Esophagus muscularis mucosa (tissue), 4 donors: ENCODE results near the gene EXOSC5. TPM values are rescaled to one million over a fixed set of nuclear protein-coding genes. Genes with fewer than 3 reads are reported as not detected.

Experiments
- DNase-seq: peaks from one replicate; pipeline ENCODE4 v3.0.0-alpha.2; 2017; ENCODE audit errors: extremely low spot score
- H3K27ac ChIP-seq, 4 donors: fragments of 200-600 bp; sonication (generic); replicated peaks in 1 of 4; 1 replicate in 3 of 4; 2 replicates in 1 of 4; pipeline ENCODE4 v1.5.1; 2016 to 2019; ENCODE audit warnings: mild to moderate bottlenecking in 1 of 4
- H3K27me3 ChIP-seq, 4 donors: fragments of 200-600 bp; sonication (generic); one replicate each; pipeline versions ENCODE4 v1.5.1 to v1.6.0; 2016 to 2019
- H3K36me3 ChIP-seq, 4 donors: fragments of 200-600 bp; sonication (generic); one replicate each; pipeline ENCODE4 v1.5.1; 2016 to 2019
- H3K4me1 ChIP-seq, 4 donors: fragments of 200-600 bp; sonication (generic); one replicate each; pipeline ENCODE4 v1.5.1; 2016 to 2019
- H3K4me3 ChIP-seq, 4 donors: fragments of 200-600 bp; sonication (generic); 1 replicate in 2 of 4; 2 replicates in 2 of 4; pipeline ENCODE4 v1.5.1; 2016 to 2019; ENCODE audit warnings: mild to moderate bottlenecking in 4 of 4, moderate library complexity in 1 of 4
- H3K9me3 ChIP-seq, 4 donors: fragments of 200-600 bp; sonication (generic); 1 replicate in 3 of 4; 2 replicates in 1 of 4; pipeline ENCODE4 v1.5.1; 2016 to 2019
- CTCF ChIP-seq, 3 experiments: fragments of 200-600 bp in 2 of 3; fragments of 450-650 bp in 1 of 3; sonication (generic) in 2 of 3; IDR thresholded peaks; one replicate each; pipeline ENCODE4 v1.5.1; 2017 to 2019; ENCODE audit warnings: antibody characterized with exemption in 3 of 3, mild to moderate bottlenecking in 2 of 3, moderate library complexity in 1 of 3
- EP300 ChIP-seq: sonication (generic); formaldehyde crosslinking; IDR thresholded peaks from one replicate; pipeline ENCODE4 v1.6.1; 2017; ENCODE audit warnings: antibody characterized with exemption
- POLR2A ChIP-seq: fragments of 450-650 bp; IDR thresholded peaks from one replicate; pipeline ENCODE4 v1.6.1; 2017; ENCODE audit warnings: antibody characterized with exemption, moderate library complexity, mild to moderate bottlenecking, low read depth
- POLR2AphosphoS5 ChIP-seq, 2 donors: sonication (generic); formaldehyde crosslinking; IDR thresholded peaks; one replicate each; pipeline ENCODE4 v1.6.1; 2017; ENCODE audit warnings: antibody characterized with exemption in 2 of 2
- WGBS: methylation state at CpG from one replicate; pipeline ENCODE4 v1.1.5; 2018; 5-methylcytosine and 5-hydroxymethylcytosine counted together
- intact Hi-C: fragments of 100-400 bp; cut with DNase I; formaldehyde crosslinking; loops from one replicate; pipeline ENCODE4 v1.15.1; 2023
- small RNA-seq, 3 donors: library from RNA; depleted of rRNA; stranded (forward); fragments of <200 nt; gene quantifications; one replicate each; pipeline ENCODE3, GENCODE V24; 2016
- total RNA-seq, 4 donors: library from RNA; depleted of rRNA; stranded (reverse); fragments of >200 nt; gene quantifications; one replicate each; pipeline versions ENCODE4 v1.1.0 to v1.2.1, GENCODE V29; 2016

The EXOSC5 gene
- total RNA-seq, 4 donors from 2014 or later = 11.2 to 15.2 (median 13.2) TPM

- TF ChIP-seq EP300 (no peak), POLR2AphosphoS5 (IDR thresholded peaks at IDR 0.05) (no peak), POLR2A (no peak), CTCF (IDR thresholded peaks at IDR 0.05) (no peak)
- no peak for DNase-seq
- Histone ChIP-seq H3K36me3 (peaks cover 20 to 89% (median 60%) of the 10 kb centered on the region in 4 donors), H3K27me3 (no peaks in the 10 kb centered on the region), H3K9me3 (no peaks in the 10 kb centered on the region), H3K27ac (no peak overlapping the region), H3K4me3 (no peak overlapping the region), H3K4me1 (peaks cover 0 to 7% (median 3%) of the 10 kb centered on the region in 4 donors)
- intact Hi-C loops = no loop called here
- 98% methylated on average over 5 of the region's 5 CpGs for WGBS
Observed at GRCh38 chr19:41339936-41340335, 57.2 kb downstream of the EXOSC5 start.

Small RNA genes lying within 50 kb of the gene (small RNA-seq; reads per million reads assigned to genes)
- gene RF00017 = 0 reads per million in 3 donors

Other genes starting within 250 kb of the EXOSC5 start
- gene CYP2S1, start 204.1 kb downstream of the EXOSC5 start, total RNA-seq = 1 to 10 TPM; 1.7 to 3.0 (median 2.3) TPM
- gene AXL, start 178.1 kb downstream of the EXOSC5 start, total RNA-seq = 100 to 1,000 TPM; 112 to 243 (median 172) TPM
- gene HNRNPUL1, start 133.0 kb downstream of the EXOSC5 start, total RNA-seq = 100 to 1,000 TPM; 148 to 207 (median 179) TPM
- 10 to 100 TPM; 11.6 to 21.2 (median 14.8) TPM for gene CCDC97, start 87.2 kb downstream of the EXOSC5 start, total RNA-seq
- 10 to 100 TPM; 29.8 to 52.4 (median 31.8) TPM for gene TGFB1, start 43.4 kb downstream of the EXOSC5 start, total RNA-seq
- gene B9D2, start 33.2 kb downstream of the EXOSC5 start, total RNA-seq = 1 to 10 TPM; 4.9 to 9.3 (median 6.9) TPM
- 10 to 100 TPM in 3 of 4 donors, 1 to 10 TPM in 1; 9.7 to 17.2 (median 14.1) TPM for gene TMEM91, start 20.8 kb downstream of the EXOSC5 start, total RNA-seq
- 10 to 100 TPM; 40.7 to 75.2 (median 54.0) TPM for gene BCKDHA, start 459 bp upstream of the EXOSC5 start, total RNA-seq
- gene B3GNT8, start 30.0 kb upstream of the EXOSC5 start, total RNA-seq = 10 to 100 TPM in 1 of 4 donors, 1 to 10 TPM in 3; 1.2 to 12.0 (median 5.0) TPM
- 10 to 100 TPM; 41.9 to 70.6 (median 61.2) TPM for gene DMAC2, start 42.6 kb upstream of the EXOSC5 start, total RNA-seq
- gene ERICH4, start 45.8 kb upstream of the EXOSC5 start, total RNA-seq = not detected
- gene CEACAM21, start 178.8 kb upstream of the EXOSC5 start, total RNA-seq = 1 to 10 TPM in 1 of 4 donors, under 1 TPM in 1, not detected in 2; 0.83 to 1.8 TPM
- gene CEACAM4, start 229.7 kb upstream of the EXOSC5 start, total RNA-seq = 1 to 10 TPM in 2 of 4 donors, under 1 TPM in 2; 0.46 to 3.3 (median 1.1) TPM